COLO668 (cell line): ENCODE results near the gene THBS4.

Experiments
- DNase-seq: peaks from one replicate; lab custom pipeline; 2025; ENCODE audit not compliant: unreplicated experiment; lab: John Stamatoyannopoulos, UW

Gene THBS4

GRCh38 chr5:80034962-80035821 is at the start of gene THBS4:
Gene THBS4 (plus strand): TSS chr5:80035348. CDS start chr5:80035538, 190 bp downstream.
- DNase-seq: peak; percentile 34

- no peak for DNase-seq
Observed at GRCh38 chr5:79986260-79986659, 48.9 kb upstream of the THBS4 start.

GRCh38 chr5:79990205-79990597 is 44.9 kb upstream of the THBS4 start:
- no peak for DNase-seq

- DNase-seq: peak; percentile 87
Observed at GRCh38 chr5:79990598-79991507, 44.3 kb upstream of the THBS4 start, which contains the start of gene MTX3. Gene MTX3 (minus strand): TSS chr5:79991262. CDS start chr5:79991238, 24 bp downstream.

- no peak for DNase-seq
Observed at GRCh38 chr5:79992891-79993657, 42.1 kb upstream of the THBS4 start.

GRCh38 chr5:79999722-80000121 is 35.4 kb upstream of the THBS4 start:
- no peak for DNase-seq

- DNase-seq: no peak
Observed at GRCh38 chr5:80002677-80003076, 32.5 kb upstream of the THBS4 start.

- no peak for DNase-seq
Observed at GRCh38 chr5:80008995-80009765, 26.0 kb upstream of the THBS4 start.

- no peak for DNase-seq
Observed at GRCh38 chr5:80010754-80011392, 24.3 kb upstream of the THBS4 start.

- DNase-seq: no peak
Observed at GRCh38 chr5:80025069-80025468, 10.1 kb upstream of the THBS4 start.

- no peak for DNase-seq
Observed at GRCh38 chr5:80026841-80027240, 8.3 kb upstream of the THBS4 start.

GRCh38 chr5:80031109-80031508 is 4.0 kb upstream of the THBS4 start:
- DNase-seq: no peak

- DNase-seq: no peak
Observed at GRCh38 chr5:80033513-80033912, 1.6 kb upstream of the THBS4 start.

GRCh38 chr5:80034559-80034958 is 589 bp upstream of the THBS4 start:
- DNase-seq: no peak

GRCh38 chr5:80035839-80036238 is 691 bp downstream of the THBS4 start:
- no peak for DNase-seq

- no peak for DNase-seq
Observed at GRCh38 chr5:80036615-80037014, 1.5 kb downstream of the THBS4 start.

- DNase-seq: no peak
Observed at GRCh38 chr5:80037366-80037765, 2.2 kb downstream of the THBS4 start.

- DNase-seq: no peak
Observed at GRCh38 chr5:80039650-80040049, 4.5 kb downstream of the THBS4 start.

- DNase-seq: no peak
Observed at GRCh38 chr5:80041527-80041926, 6.4 kb downstream of the THBS4 start.

GRCh38 chr5:80042330-80042729 is 7.2 kb downstream of the THBS4 start:
- DNase-seq: no peak
